Head of caudate nucleus (tissue), 42 donors: ENCODE data around the gene PRKAG1.

Experiments
- DNase-seq, 42 donors: peaks; one replicate each; pipeline versions ENCODE4 v3.0.0 to v3.0.0-alpha.2; 2020 to 2021; ENCODE audit warnings: mixed read lengths in 7 of 42
- intact Hi-C: fragments of 100-400 bp; cut with DNase I; formaldehyde crosslinking; loops from one replicate; pipeline ENCODE4 v1.15.0; 2022

PRKAG1 gene

GRCh38 chr12:48973941-48974673 is 44.5 kb downstream of the PRKAG1 start:
- peak in 8 of 42 donors; percentile 29 to 72 (median 48) for DNase-seq
- intact Hi-C loops = no loop called here

DNA sequence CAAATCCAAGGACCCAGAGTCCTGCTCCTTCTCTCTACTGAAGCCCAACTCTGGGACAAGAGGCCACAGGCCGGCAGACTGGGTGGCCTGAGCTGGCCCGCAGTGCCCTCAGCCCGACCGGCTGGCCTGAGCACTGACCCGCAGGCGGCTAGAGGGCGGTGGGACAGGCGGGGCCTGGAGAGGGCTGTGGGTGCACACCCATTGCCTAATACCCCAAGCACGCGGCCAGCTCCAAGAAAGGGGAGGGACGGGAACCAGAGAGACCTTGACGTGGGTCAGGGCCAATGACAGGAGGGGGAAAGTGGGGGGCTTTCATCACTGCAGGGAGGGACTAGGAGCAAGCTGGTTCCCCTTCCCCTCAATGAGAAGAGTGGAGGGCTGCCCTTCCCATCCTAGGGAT is 45.0 kb downstream of the PRKAG1 start:
- DNase-seq = no peak
- intact Hi-C loops = no loop called here

GRCh38 chr12:48972952-48973483 is 45.6 kb downstream of the PRKAG1 start:
- intact Hi-C loops = no loop called here
- DNase-seq = no peak

DNA sequence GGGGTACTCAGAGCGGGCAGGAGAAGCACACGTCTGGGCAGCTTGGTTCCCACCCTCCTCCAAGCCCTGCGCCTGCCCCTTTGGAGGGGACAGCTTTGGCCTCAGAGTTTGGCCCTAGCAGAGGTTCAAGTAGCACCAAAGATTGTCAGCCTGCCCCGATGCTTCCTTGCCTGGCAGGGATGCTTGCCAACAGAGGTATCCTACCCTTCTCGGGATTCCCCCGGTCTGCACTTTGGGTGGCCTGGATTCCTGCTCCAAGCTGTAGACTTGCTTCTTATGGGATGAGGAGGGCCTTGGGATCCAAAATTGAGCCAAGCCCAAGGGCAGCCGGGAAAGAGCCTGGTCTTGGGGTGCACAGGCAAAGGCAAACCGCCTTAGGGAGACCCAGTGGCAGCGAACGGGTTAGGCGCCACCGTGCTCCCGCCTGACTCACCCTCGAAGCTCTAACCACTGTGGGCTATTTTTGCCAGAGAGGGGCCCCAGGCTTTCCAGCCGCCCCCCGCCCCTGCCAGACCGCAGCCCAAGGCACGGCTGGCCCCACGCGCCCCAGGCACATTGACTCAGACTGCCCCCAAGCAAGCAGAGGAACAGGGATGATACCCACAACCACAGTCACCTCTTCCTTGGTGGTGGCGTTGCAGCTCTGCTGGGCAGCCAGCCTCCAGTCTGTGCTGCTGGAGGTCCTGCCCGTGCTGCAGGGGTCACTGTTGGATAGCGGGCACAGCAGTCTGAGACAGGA is 46.2 kb downstream of the PRKAG1 start:
- intact Hi-C loops = no loop called here
- DNase-seq = no peak

GRCh38 chr12:48970702-48971334 is 47.8 kb downstream of the PRKAG1 start:
- intact Hi-C loops = no loop called here
- no peak for DNase-seq

GRCh38 chr12:48969833-48970701 is 48.5 kb downstream of the PRKAG1 start:
- DNase-seq = peak in 32 of 42 donors; percentile 15 to 78 (median 56)
- intact Hi-C loops = no loop called here

- intact Hi-C loops = no loop called here
- DNase-seq = no peak
Observed at GRCh38 chr12:48969160-48969771, 49.3 kb downstream of the PRKAG1 start.

GRCh38 chr12:48968467-48968866 is 50.1 kb downstream of the PRKAG1 start:
- no peak for DNase-seq
- intact Hi-C loops = no loop called here

DNA sequence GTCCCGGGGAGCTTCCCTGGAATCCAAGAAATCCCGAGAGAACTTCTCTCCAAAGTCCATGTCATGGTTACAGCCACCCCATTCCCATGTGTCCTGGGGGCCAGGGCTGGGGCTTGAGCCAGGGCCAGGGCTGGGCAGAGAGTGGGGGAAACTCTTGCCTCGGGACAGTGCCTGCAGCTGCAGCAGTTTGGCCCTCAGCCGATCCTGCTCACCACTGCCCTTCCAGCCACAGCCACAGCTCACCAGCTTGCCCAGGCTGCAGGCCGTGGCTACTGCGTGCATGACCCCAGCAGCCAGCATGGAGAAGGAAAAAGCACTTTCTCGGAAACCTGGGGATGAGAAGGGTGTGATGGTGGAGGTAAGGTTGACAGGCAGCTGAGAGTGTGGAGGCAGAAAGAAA is 50.6 kb downstream of the PRKAG1 start:
- peak in 1 of 42 donors; percentile 28 for DNase-seq
- intact Hi-C loops = no loop called here

- DNase-seq = no peak
- intact Hi-C loops = no loop called here
Observed at GRCh38 chr12:48966177-48966895, 52.2 kb downstream of the PRKAG1 start.

DNA sequence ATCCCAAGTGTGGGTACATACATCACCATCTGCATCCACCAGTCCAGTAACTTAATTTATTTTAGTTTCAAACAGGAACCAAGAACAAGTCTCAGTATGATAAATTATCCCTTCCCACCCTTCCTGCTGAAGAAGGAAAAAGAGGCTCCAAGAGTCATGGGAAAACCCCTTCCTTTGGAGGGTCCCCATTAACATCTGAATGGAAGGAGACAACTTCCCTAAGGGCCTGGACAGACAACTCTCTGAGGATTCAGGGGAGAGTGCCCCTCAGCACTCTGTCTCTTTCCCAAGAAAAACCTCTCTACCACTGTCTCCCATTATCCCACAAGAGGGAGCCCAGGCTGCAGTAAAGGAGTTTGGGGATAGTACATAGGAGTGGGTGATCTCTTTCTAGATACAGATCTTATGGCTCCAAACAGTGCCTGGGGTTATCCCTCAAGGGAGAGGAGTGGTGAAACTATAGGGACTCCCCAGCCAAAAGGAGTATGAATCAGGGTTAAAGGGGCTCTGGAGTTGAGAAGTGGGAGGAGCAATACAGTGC is 53.2 kb downstream of the PRKAG1 start:
- peak in 8 of 42 donors; percentile 23 to 65 (median 42) for DNase-seq
- intact Hi-C loops = no loop called here

- intact Hi-C loops = no loop called here
- no peak for DNase-seq
Observed at GRCh38 chr12:48961801-48962200, 56.8 kb downstream of the PRKAG1 start.

GRCh38 chr12:48961331-48961730 is 57.2 kb downstream of the PRKAG1 start:
- intact Hi-C loops = no loop called here
- no peak for DNase-seq

- DNase-seq = no peak
- intact Hi-C loops = no loop called here
Observed at GRCh38 chr12:48960834-48961233, 57.7 kb downstream of the PRKAG1 start.

GRCh38 chr12:48958049-48958388 is 60.6 kb downstream of the PRKAG1 start:
- DNase-seq = no peak
- intact Hi-C loops = no loop called here

- intact Hi-C loops = no loop called here
- peak; percentile 80 to 98 (median 94) for DNase-seq
Observed at GRCh38 chr12:48957141-48958048, 61.2 kb downstream of the PRKAG1 start, which contains the start of gene ARF3. Gene ARF3 (minus strand): TSS chr12:48957487. CDS start chr12:48941095, 16,392 bp downstream.
